RWPE1 (cell line): ENCODE data around the gene UPF1.
A peak's percentile ranks its signal among the peaks of the same experiment; 100 is the strongest.
"Not testable (repeated sequence)": the region's sequence is repeated elsewhere in the genome, so short reads cannot be mapped to it uniquely, and the experiment has no call there.

Experiments
- CTCF ChIA-PET: fragments of 350-600 bp; sonication (Branson Sonifier 250); formaldehyde crosslinking; extraction: SDS; loops from one replicate; lab custom pipeline; 2021; lab: Yijun Ruan, JAX
- POLR2A ChIA-PET: fragments of 400-600 bp; formaldehyde crosslinking; extraction: SDS; loops from one replicate; lab custom pipeline; 2020; ENCODE audit warnings: antibody characterized with exemption; ENCODE audit not compliant: low non-redundant PET; lab: Yijun Ruan, JAX
- DNase-seq: peaks from one replicate; pipeline ENCODE4 v3.0.0; 2012; ENCODE audit warnings: low spot score
- H3K27ac ChIP-seq: fragments of 450-650 bp; 2 replicates; pipeline ENCODE4 v1.5.1; 2017
- CTCF ChIP-seq: fragments of 450-650 bp; conservative IDR thresholded peaks from 2 replicates; pipeline ENCODE4 v1.5.1; 2017; ENCODE audit warnings: low read depth, mild to moderate bottlenecking

UPF1 gene

GRCh38 chr19:18898607-18899408 is 67.0 kb downstream of the UPF1 start:
- ChIA-PET CTCF (interaction anchor here (1.0 kb wide), 1 partner anchor 32 kb away, joined by 3 read pairs; no protein-coding TSS in a partner anchor), POLR2A (no interaction called here)
- TF ChIP-seq CTCF, result no peak
- DNase-seq, result no peak
- no peak overlapping the region for H3K27ac ChIP-seq

GRCh38 chr19:18899624-18900560 is 68.1 kb downstream of the UPF1 start:
- no peak for TF ChIP-seq CTCF
- POLR2A ChIA-PET, result interaction anchor here (0.5 kb wide), 1 partner anchor 29 kb away, joined by 3 read pairs; no protein-coding TSS in a partner anchor
- H3K27ac ChIP-seq, result no peak overlapping the region
- no peak for DNase-seq
- CTCF ChIA-PET, result no interaction called here

GRCh38 chr19:18900700-18901481 is 69.1 kb downstream of the UPF1 start:
- TF ChIP-seq CTCF, result no peak
- POLR2A ChIA-PET, result no interaction called here
- no peak for DNase-seq
- H3K27ac ChIP-seq, result peak overlapping the region; percentile 5
- CTCF ChIA-PET, result no interaction called here

GRCh38 chr19:18901491-18901890 is 69.7 kb downstream of the UPF1 start:
- CTCF ChIA-PET, result no interaction called here
- no peak for TF ChIP-seq CTCF
- H3K27ac ChIP-seq, result peak overlapping the region; percentile 5
- POLR2A ChIA-PET, result no interaction called here
- DNase-seq, result no peak

- POLR2A ChIA-PET, DNase-seq, CTCF ChIA-PET: not testable (repeated sequence)
- peak overlapping the region; percentile 9; the same call in 1 of the 2 replicates for H3K27ac ChIP-seq
These were observed 70.8 kb downstream of the UPF1 start for GRCh38 chr19:18902519-18902918.

GRCh38 chr19:18903156-18904037 is 71.6 kb downstream of the UPF1 start:
- H3K27ac ChIP-seq, result peak overlapping the region; percentile 9
- no peak for DNase-seq
- POLR2A ChIA-PET, result no interaction called here
- CTCF ChIA-PET, result interaction anchor here (0.6 to 0.7 kb wide), 2 partner anchors 28 to 420 kb away, joined by 3 to 4 read pairs; no protein-coding TSS in a partner anchor
- TF ChIP-seq CTCF, result no peak
